A549 treated with AZD9567 at 1 μM for 4 hours (cell line): ENCODE data around the gene NLRP8. TPM values are rescaled to one million over a fixed set of nuclear protein-coding genes. Genes with fewer than 3 reads are reported as not detected.

ENCODE experiments used
- total RNA-seq: library from RNA; stranded (reverse); fragments of 200-300 nt; extraction: Qiagen RNA extraction; gene quantifications from 5 replicates; pipeline ENCODE4 v1.2.3, GENCODE V29; 2022; ENCODE audit not compliant: insufficient read depth

NLRP8 gene
- not detected in 5 replicates for total RNA-seq

GRCh38 chr19:55947532-55947931 lies at the start of gene NLRP8:
Gene NLRP8, plus strand, starts transcription at chr19:55947832.

GRCh38 chr19:55931936-55932386 lies 15.7 kb upstream of the NLRP8 start, which contains the start of gene NLRP13:
Gene NLRP13, minus strand, starts transcription at chr19:55932336. Its CDS starts 25 bp downstream, at chr19:55932311.

DNA sequence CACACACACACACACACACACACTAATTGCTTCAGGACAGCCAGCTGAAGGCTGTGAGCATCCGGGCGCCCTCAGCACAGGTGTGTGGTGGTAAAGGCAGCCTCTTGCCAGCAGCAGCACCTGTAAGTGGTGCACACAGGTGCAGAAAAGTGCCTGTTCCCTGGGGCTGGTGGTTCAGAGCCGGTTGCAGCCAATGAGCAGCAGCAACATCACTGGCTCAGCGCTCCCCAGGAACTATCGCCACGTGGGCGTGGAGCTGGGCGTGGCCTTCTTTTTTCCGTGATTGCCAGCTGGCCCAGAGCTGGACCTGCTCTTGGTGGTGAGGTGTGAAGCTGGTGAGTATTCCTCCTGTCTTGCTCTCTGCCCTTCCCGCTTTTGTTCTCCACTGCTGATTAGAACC lies 38.9 kb downstream of the NLRP8 start, which contains the start of gene NLRP5:
Gene NLRP5 (plus strand): TSS at position 289 of the 400 bp plus-strand sequence.

Other genes starting within 250 kb of the NLRP8 start
- gene NLRP9, start 209.4 kb upstream of the NLRP8 start, total RNA-seq, result not detected in 5 replicates
- gene RFPL4A, start 188.7 kb upstream of the NLRP8 start, total RNA-seq, result 0.84 to 2.2 TPM (median 1.1 TPM) in 5 replicates
- 0.14 to 0.17 TPM (median 0.17 TPM) in 3 of 5 replicates, not detected in the others for gene RFPL4AL1, start 178.7 kb upstream of the NLRP8 start, total RNA-seq
- 0.02 to 0.03 TPM (median 0.03 TPM) in 3 of 5 replicates, not detected in the others for gene NLRP11, start 115.8 kb upstream of the NLRP8 start, total RNA-seq
- gene NLRP4, start 111.3 kb upstream of the NLRP8 start, total RNA-seq, result not detected in 5 replicates
- gene NLRP13, start 15.5 kb upstream of the NLRP8 start, total RNA-seq, result not detected in 5 replicates
- gene NLRP5, start 38.9 kb downstream of the NLRP8 start, total RNA-seq, result 0.02 to 0.03 TPM (median 0.02 TPM) in 3 of 5 replicates, not detected in the others
- 26.1 to 49.9 TPM (median 43.3 TPM) in 5 replicates for gene ZNF787, start 173.5 kb downstream of the NLRP8 start, total RNA-seq
- gene ZNF444, start 193.5 kb downstream of the NLRP8 start, total RNA-seq, result 7.7 to 24.6 TPM (median 24.0 TPM) in 5 replicates
- gene GALP, start 228.2 kb downstream of the NLRP8 start, total RNA-seq, result not detected in 5 replicates
- 0.07 TPM in 2 of 5 replicates, not detected in the others for gene ZSCAN5B, start 250.0 kb downstream of the NLRP8 start, total RNA-seq